NCI-H1048 (cell line): ENCODE measurements around the gene KRI1.

Experiments
- DNase-seq: peaks from one replicate; lab custom pipeline; 2025; lab: John Stamatoyannopoulos, UW

Gene KRI1

DNA sequence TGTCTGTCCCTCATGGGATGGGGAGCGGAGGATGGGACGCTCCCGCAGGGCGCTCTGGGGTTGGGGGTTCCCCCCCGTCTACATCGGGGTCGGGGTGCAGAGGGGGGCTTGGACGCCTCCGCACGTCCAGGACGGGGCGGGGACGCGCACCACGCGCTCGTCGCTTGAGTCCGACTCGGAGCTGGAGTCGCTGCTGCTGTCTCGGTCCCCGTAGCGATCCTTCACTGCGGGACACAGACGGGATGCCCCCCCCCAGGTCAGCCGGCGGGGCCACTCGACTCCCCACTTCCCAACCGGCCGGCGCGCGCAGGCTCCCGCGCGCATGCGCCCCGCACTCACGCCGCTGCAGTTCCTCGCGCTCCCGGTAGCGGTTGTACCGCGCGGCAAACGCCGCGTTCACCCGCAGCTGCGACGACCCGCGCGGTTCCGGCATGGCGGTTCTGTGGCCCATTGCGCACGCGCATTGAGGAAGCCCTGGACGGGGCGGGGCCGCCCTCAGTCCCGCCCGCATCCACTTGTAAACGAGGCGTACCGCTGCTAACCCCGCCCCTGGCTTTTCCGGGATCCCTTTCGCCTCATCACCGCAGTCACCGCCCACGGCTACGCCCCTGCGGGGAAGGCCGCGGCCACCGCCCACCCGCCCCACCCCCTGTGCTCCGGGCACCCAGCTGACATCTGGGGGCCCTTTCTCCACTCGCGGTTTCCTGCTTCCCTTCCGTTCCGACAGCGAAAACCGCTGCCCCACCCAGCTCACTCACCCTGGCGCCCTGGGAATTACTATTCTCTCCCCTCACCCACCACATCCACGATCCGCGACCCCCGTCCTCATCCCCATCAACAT is at the start of gene KRI1:
TSS of gene KRI1 (minus strand) at position 444 of the 841 bp plus-strand sequence. CDS start at position 433, 11 bp downstream.
- peak; percentile 91 for DNase-seq

DNA sequence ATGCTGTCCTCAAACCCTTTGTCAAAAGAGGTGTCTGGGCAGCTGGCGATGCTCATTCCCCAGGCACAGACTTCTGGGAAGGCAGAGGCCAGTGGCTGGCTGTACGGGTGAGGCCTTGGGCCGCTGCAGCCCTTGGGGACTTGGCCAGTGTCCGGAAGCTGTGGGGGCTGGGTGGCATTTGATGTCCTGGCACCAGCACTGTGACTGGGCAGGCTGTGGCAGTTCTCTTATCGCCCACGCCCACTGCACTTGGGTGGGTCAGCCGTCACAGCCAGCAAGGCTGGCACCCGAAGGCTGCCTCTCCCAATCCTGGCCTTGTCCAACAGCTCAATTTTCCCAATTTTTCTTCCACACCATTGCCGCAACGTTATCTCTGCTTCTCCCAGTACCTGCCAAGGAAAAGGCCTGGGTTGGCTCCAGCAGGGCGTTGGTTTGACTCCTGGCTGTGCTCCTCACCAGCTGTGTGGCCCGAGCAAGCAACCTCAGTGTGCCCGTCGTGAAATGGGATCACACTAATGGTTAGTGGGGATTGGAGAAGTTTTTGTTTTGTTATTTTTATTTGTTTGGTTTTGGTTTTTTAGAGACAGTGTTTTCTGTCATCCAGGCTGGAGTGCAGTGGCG is 46.8 kb upstream of the KRI1 start:
- no peak for DNase-seq

DNA sequence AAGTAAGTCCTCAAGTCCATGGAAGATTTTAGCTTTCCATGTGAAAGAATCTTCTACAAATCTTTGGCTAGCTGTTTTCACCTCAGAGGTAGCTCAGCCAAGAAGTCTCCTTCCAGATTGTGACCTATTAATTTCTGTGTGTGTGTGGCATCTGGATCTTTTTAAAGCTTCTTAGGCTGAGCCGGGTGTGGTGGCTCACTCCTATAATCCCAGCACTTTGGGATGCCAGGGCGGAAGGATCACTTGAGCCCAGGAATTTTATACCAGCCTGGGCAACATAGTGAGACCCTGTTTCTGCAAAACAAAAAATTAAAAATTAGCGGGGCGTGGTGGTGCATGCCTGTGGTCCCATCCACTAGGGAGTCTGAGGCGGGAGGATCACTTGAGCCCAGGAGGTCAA is 46.1 kb upstream of the KRI1 start:
- no peak for DNase-seq

DNA sequence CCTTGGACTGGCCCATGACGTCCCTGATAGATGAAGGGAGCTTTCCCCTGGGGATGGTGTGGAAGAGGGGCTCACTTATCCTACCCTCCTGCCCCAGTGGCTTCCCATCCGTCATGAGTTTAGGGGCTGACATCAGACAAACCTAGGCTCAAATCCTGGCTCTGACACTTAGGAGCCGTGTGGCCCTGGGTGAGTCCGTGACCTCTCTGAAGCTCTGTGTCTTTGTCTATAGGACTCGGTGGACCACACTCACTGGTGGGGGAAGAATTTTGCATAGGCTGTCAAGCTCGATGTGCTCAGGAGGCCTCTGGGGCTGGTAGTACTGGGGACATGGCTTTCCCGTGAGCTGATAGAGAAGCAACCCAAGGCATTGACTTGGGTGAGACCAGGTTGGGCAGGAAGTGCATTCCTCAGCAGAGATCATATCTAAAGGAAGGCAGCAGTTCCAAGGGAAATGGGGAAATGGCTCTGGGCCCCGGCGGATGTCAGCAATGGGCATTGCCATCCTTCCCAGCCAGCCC is 38.7 kb upstream of the KRI1 start:
- DNase-seq, result no peak

DNA sequence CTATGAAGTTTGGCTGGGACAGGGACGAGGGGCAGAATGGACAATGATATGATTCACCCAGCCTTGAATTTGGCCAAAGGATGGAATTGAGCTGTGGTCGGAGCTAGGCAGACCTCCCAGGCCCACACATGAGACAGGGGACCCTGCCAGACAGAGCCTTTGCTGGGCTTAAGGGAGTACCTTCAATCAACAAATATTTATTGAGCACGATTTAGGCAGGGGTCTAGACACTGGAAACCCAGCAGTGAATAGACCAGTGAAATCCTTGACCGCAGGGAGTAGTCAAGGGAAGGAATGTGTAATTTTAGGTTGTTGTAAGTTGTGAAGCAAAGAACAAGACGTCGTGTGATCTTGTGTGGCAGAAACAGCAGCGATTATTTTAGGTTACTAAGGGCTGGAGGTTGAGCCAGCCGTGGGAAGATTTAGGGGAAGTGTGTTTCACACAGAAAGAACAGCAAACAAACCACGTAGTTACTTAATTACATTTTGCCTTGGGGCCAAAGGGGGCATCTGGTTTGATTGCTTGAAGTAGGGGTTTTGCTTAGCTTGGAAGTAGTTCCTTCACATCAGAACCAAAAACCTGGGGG is 38.2 kb upstream of the KRI1 start:
- no peak for DNase-seq

DNA sequence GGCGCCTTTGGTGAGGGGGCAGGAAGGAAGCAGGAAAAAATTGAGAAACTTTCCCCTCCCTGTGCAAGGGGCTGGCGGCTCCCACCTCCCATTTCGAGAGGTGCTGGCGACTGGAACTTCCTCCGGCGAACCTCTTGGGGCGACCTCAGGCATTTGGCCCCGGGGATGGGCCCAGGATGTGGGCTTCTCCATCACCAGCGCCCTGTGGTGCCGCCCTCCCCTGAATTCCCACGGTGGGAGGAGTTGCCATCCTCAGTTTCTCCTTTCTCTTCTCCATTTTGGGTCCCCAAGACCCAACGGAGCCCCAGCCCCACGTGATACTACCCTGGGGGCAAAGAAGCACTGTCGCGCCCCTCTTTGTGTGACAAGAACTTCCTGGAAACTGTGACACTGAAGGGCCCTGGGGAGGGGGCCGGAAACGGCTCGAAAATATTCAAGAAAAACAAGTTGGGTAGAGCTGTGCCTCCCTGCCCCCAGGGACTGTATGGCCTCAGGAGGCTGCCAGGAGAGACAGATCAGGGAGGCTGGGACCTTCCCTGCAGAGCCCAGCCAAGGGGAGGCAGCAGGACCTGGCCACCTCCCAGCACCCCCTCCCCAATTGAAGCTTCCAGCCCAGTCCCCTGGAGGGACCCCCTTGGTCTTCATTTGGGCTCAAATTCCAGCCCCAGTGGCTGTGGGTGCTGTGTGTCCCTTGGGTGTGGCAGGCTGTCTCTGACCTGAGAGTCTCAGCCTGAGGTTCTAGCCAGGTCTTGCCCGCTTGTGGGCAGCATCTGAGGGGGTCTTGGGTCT is 37.5 kb upstream of the KRI1 start:
- DNase-seq, result no peak

DNA sequence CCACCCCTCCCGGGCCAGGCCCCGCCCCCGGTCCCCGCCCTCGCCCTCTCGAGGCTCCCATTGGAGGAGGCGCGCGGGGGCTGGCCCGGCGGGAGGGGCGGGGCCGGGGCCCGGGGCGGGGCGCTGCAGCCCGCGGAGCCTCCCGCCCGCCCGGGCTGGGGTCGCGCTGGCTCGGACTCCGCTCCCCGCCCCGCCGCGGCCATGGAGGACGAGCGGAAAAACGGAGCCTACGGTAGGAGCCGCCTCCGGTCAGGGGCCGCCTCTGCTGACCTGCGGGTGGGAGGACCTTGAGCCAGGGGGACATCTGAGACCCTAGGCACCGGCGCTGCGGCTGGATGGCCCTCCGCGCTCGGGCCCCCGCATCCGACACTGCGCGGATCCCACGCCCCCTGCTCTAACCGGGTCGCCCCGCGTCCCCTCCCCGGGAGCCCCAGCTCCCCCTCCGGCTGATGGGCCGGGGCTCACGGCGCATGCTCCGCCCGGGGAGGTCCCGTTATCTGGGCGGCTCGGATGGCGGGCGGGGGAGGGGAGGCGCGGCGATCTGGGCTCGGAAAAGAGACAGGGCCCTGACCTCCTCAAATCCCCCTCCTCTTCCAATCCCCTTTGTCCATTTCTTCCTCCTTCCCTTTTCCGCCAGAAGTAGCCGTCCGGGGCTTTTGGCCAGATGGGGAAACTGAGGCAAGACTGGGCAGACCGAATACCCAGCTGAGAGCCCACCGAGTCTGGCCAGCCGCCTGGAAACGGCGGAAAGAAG is 36.7 kb upstream of the KRI1 start:
- DNase-seq, result no peak

DNA sequence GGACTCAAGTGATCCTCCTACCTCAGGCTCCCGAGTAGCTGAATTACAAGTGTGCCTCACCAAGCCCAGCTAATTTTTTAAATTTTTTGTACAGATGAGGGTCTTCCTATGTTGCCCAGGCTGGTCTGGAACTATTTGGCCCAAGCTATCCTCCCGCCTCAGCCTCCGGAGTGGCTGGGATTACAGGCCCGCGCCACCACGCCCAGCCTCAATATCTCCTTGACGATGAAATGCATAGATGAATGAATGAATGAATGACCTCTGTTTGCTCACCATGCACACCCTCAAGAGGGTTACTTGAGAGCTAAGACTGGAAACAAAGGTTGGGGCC is 36.2 kb upstream of the KRI1 start:
- no peak for DNase-seq

DNA sequence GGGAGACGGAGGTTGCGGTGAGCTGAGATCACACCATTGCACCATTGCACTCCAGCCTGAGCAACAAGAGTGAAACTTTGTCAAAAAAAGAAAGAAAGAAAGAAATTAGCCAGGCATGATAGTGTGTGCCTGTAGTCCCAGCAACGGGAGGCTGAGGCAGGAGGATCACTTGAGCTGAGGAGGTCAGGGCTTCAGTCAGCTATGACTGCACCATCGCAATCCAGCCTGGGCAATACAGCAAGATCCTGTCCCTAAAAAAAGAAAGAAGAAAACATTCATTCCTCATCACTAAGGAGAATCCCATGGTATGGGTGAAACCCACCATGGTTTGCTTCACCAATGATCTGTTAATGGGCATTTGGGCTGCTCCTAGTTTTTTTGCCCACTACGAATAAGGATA is 34.3 kb upstream of the KRI1 start:
- DNase-seq, result no peak

DNA sequence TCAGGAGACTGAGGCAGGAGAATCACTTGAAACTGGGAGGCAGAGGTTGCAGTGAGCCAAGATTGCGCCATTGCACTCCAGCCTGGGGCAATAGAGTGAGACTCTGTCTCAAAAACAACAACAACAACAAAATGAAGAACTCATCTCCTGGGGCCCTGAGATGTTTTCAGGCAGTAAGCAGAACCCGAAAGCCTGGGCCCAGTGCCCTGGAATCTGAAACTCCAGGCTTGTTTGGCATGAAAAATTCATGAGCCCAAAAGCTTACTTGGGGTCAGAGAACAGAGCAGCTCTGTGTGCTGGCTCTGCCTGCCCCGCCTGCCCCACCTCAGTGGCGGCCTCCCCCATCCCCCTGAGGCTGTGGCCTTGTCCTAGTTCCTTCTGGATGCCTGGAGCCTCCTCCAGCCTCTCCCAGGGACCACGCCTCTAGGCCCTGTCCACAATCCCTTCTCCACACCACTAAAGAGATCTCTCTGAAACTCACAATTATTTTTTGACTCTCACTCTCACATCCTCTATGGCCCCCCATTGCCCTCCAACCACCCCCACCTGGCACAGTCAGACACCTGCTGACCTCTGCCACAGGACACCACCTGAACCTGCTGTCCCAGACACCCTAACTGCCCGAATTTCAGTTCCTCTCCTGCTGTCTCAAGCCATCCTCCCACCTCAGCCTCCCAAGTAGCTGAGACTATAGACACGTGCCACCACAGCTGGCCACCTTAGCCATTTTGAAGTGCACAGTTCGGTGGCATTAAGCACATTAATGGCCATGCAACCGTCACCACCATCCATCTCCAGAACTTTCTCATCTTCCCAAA is 28.2 kb upstream of the KRI1 start:
- no peak for DNase-seq

DNA sequence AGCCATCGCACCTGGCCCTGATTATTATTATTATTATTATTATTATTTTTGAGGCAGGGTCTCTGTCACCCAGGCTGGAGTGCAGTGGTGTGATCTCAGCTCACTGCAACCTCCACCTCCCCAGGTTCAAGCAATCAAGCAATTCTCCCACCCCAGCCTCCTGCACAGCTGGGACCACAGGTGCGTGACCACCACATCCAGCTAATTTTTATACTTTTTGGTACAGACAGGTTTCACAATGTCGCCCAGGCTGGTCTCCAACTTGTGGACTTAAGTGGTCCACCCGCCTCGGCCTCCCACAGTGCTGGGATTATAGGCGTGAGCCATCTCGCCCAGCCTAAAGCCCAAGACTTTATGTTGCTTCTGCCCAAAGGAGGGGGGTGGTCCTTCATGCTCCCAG is 27.3 kb upstream of the KRI1 start:
- DNase-seq, result no peak

DNA sequence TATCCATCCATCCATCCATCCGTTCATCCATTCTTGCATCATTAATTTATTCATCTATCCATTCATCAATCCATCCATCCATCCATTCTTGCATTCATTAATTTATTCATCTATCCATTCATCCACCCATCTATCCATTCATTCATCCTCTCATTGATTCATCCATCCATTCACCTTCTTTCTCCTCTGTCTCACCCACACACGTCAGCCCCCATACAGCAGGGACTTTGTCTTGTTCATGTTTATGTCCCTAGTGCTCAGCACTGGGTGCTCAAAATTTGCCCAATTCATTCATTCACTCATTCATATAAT is 22.0 kb upstream of the KRI1 start:
- DNase-seq, result no peak

DNA sequence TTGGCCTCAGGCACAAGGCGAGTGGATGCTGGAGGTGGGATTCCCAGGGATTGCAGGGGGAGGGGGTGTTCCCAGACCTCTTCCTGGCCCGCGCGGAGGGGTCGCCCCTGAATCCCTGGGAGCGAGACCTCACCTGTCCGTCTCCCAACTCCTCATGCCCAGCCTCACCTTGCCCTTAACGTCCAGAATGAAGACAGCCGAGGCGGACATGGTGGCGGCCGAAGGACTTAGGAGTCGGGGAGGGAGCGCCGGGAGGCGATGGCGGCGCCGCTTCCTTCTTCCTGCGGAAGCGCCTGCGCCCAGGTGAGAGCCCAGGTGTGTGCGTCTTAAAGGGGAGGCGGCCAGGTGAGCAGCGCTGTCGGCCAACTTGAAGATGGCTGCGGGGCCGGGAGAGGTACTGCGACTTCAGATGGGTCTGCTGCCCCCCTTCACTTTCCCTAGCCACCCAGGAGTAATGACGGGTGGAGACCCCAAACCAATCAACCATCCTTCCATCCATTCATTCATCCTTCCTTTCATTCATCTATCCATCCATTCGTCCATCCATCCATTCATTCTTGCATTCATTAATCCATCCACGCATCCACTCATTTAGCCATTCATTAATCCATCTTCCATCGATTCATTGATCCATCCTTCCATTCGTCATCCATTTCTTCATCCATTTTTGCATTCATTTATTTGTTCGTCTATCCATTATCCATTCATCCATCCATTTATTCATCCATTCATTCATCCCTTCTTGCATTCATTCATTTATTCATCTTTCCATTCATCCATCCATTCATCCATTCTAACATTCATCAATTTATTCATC is 21.4 kb upstream of the KRI1 start, which contains the start of gene AP1M2:
TSS of gene AP1M2 (minus strand) at position 291 of the 817 bp plus-strand sequence. CDS start at position 210, 81 bp downstream.
- DNase-seq, result no peak

DNA sequence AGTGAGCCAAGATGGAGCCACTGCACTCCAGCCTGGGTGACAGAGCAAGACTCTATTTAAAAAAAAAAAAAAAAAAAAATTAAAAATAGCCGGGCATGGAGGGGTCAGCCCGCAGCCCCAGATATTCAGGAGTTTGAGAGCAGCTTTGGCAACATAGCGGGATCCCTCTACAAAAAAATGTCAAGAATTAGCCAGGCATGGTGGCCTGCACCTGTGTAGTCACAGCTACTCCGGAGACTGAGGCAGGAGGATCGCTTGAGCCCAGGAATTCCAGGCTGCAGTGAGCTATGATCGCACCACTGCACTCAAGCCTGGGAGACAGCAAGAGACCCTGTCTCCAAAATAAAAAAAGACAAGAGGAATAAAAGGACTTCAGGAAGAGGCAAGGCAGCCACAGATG is 20.6 kb upstream of the KRI1 start:
- no peak for DNase-seq

DNA sequence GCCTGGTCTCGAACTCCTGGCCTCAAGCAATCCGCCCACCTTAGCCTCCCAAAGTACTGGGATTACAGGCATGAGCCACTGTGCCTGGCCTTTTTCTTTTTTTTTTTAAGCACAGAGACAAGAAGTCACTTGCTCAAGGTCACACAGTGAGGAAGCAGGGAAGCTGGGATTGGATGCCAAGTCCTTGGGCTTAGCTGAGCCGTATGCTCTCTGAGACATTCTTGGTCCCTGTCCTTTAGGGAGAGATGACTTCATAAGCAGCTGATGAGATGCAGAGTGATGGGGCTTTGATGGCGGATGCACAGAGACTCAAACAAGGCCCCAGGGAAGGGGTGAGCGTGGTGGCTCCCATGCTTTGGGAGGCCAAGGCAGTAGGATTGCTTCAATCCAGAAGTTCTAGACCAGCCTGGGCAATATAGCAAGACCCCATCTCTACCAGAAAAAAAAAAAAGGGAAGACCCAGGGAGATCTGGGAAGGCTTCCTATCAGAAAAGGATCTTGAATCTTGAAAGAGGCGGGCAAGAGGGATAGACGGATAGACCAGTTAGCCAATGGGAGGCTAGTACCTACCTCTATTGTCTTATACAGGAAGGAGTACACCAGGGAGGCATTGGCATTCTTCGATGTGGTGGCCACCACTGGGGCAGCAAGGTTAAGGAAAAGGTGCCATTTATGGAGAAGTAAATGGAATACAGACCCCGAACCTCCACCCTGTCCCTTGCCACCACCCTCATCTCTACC is 17.4 kb upstream of the KRI1 start:
- DNase-seq, result no peak

DNA sequence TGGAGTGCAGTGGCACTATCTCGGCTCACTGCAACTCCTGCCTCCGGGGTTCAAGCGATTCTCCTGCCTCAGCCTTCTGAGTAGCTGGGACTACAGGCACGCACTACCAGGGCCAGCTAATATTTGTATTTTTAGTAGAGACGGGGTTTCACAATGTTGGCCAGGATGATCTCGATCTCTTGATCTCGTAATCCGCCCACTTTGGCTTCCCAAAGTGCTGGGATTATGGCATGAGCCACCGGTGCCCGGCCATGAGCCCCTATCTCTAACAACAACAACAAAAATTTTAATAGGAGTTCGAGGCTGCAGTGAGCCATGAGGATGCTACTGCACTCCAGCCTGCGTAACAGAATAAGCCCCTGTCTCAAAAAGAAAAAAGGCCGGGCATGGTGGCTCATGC is 16.3 kb upstream of the KRI1 start:
- no peak for DNase-seq

DNA sequence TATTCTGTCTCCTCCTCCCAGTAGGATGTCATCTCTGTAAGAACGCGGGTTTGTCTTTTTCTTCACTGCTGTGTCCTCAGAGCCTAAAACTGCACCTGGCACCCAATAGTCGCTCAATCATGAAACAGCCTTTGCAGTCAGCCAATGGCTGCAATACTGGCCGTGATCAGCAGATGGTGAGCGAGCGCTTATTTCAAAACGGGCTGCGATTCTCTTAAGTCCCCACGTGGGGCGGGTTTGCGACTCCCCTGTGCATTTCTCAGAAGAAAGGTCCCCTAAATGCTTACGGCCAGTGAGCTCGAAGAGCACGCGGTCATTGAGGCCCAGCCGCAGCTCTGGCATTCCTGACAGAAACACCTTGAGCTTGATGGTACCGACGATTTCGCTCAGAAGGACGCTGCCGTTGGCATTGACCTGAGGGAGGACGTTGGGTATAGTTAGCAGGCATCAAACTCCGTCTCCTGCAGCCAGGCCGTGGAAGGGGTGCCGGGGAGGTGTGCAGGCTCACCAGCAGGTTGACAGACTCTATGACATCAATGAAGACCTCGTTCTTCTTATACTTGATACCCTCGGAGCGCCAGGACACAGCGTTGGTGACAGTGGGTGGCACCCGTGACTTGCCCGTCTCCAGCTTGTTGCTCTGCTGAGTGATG is 15.3 kb upstream of the KRI1 start:
- DNase-seq, result peak; percentile 49

DNA sequence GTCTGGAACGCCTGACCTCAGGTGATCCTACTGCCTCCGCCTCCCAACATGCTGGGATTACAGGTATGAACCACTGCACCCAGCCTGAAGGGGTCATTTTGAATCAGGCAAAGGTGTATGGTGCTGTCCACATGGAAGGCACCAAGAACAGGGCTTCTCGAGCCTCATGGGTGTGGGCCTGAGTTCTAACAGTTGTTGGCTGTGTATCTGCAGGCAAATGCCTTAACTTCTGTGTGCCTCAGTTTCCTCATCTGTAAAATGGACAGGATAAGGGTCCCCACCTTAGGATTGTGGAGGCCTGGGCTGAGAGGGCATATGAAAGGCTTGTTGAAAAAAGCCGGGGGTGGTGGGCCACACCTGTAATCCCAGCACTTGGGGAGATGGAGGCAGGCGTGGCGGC is 12.1 kb upstream of the KRI1 start:
- no peak for DNase-seq
